ENCODE data around the gene PANK2.
"Not testable (repeated sequence)": the region's sequence is repeated elsewhere in the genome, so short reads cannot be mapped to it uniquely, and the experiment has no call there.

The PANK2 gene

DNA sequence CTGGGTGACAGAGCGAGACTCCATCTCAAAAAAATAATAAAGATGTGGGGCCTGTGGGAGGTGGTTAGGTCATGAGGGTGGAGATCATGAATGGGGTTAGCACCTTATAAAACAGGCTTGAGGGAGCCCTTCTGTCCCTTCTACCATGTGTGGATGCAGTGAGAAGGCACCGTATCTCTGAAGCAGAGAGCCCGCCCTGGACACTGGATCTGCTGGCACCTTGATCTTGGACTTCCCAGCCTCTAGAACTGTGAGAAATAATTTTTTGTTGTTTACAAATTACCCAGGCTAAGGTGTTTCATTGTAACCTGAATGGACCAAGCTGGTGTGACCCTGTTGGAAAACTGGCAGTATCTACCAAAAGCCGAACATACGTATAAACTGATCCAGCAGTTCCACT lies 15.7 kb upstream of the PANK2 start:
- H3K27ac ChIP-seq: no peak overlapping the region
- TF ChIP-seq ZFX (IDR thresholded peaks at IDR 0.05; ENCODE audit: borderline replicate concordance): no peak
- TF ChIP-seq, protein P1, sequence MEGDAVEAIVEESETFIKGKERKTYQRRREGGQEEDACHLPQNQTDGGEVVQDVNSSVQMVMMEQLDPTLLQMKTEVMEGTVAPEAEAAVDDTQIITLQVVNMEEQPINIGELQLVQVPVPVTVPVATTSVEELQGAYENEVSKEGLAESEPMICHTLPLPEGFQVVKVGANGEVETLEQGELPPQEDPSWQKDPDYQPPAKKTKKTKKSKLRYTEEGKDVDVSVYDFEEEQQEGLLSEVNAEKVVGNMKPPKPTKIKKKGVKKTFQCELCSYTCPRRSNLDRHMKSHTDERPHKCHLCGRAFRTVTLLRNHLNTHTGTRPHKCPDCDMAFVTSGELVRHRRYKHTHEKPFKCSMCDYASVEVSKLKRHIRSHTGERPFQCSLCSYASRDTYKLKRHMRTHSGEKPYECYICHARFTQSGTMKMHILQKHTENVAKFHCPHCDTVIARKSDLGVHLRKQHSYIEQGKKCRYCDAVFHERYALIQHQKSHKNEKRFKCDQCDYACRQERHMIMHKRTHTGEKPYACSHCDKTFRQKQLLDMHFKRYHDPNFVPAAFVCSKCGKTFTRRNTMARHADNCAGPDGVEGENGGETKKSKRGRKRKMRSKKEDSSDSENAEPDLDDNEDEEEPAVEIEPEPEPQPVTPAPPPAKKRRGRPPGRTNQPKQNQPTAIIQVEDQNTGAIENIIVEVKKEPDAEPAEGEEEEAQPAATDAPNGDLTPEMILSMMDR (IDR thresholded peaks at IDR 0.05): no peak

DNA sequence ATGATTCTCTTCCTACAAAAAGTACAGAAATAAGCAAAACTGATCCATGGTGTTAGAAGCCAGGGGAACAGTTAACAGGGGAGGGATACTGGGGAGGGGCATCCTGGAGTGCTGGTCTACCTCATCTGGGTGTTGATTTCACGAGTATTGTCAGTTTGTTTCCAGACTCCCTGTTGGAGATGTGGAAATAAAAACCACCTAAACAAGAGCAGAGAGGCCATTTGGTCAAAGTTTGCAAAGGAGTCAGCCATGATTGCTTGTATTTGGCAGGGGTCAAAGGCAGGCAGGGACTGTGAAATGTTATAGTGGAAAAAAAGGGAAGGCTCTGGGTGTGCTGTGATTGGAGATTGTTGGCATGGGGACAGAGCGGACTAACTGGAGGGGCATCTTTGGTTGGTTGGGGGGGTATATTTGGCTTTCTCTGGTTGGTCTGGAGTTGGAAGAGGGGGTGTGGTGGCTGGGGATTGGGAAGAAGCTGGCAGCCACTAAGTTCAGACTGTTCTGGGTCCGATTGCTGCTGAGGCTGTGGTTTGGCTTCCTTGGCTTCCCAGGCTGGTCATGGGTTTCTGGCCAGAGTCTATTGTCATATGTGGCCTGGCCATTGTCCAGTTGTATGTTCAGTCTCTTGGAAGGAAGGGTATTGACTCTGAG lies 14.9 kb upstream of the PANK2 start:
- TF ChIP-seq, protein P1 (IDR thresholded peaks at IDR 0.05): no peak
- TF ChIP-seq ZFX (IDR thresholded peaks at IDR 0.05; ENCODE audit: borderline replicate concordance): no peak

DNA sequence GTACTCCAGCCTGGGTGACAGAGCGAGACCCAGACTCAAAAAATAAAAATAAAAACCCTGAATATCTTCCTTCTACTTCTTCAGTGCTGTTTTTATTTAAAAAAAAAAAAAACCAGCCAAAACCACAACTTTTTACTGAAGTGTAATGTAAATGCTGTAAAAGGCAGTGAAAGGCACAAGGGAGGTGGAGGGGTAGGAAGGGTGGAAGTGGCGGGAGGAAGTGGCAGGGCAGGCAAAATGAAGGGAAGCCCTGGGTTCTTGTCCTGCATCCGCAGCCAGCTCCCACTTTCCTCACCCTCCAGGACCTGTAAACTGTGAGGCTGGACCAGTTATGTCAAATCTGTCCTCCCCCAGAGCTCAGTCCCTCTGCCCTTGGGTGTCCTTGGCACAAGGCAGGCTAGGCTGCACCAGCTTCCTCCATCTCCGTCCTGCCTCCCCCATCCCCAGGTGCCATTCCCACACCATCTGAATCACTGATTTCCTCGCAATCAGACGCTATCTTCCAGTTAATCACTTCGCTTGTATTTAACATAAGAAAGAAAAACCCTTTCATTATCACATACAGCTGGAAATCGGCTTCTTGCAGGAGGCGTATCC lies 13.7 kb upstream of the PANK2 start:
- no peak overlapping the region for H3K27ac ChIP-seq
- TF ChIP-seq, protein P1 (IDR thresholded peaks at IDR 0.05): no peak
- no peak for TF ChIP-seq ZFX (IDR thresholded peaks at IDR 0.05; ENCODE audit: borderline replicate concordance)

More for the DNA sequence above, 14.9 kb upstream of the PANK2 start:
- no peak overlapping the region for H3K27ac ChIP-seq

DNA sequence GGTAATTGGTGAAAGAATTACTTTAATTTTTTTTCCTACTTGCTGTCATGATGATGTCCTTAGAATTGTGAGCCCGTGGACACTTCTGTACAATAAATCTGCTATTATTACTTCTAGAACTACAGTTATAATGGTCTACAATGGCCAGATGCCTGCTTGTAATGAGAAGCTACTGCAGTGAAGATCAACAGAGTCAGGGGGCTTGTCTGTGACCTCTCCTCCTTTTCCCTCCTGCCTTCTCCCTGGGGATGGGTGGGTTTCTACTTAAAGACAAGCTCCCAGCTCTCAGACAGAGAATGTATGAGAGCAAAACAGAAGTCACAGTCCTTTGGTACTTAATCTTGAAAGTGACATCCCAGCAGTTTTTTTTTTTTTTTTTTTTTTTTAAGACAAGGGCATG lies 13.2 kb upstream of the PANK2 start:
- TF ChIP-seq ZFX (IDR thresholded peaks at IDR 0.05; ENCODE audit: borderline replicate concordance): no peak
- TF ChIP-seq, protein P1 (IDR thresholded peaks at IDR 0.05): no peak
- no peak overlapping the region for H3K27ac ChIP-seq

DNA sequence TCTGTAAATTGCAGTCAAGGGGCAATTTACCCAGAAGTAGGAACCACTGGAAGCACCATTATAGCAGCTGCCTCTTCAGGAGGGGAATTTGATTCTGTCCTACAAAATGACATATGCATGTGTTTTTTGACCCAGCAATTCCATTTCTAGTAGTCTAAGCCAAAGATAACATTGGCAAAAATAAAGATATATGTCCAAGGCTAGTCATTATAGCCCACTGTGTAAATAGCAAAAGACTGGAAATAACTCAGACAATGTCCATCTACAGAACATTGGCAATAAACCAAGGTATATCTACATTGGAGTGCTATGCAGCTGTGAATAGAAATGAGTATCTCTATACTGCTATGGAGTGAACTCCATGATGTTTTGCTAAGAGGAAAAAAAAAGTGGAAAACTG lies 12.5 kb upstream of the PANK2 start:
- TF ChIP-seq, protein P1 (IDR thresholded peaks at IDR 0.05): no peak
- TF ChIP-seq ZFX (IDR thresholded peaks at IDR 0.05; ENCODE audit: borderline replicate concordance): no peak
- no peak overlapping the region for H3K27ac ChIP-seq

DNA sequence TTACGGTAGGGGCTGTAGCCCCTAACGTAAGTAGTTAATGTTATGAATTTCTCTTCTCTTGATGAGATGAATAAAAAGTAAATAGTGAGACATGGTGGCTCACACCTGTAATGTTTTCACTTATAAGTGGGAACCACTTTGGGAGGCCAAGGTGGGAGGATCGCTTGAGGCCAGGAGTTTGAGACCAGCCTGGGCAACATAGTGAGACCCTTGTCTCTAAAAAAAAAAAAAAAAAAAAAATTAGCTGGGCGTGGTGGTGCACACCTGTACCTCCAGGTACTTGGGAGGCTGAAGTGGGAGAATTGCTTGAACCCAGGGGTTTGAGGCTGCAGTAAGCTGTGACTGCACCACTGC lies 10.3 kb upstream of the PANK2 start:
- not testable (repeated sequence) for H3K27ac ChIP-seq

DNA sequence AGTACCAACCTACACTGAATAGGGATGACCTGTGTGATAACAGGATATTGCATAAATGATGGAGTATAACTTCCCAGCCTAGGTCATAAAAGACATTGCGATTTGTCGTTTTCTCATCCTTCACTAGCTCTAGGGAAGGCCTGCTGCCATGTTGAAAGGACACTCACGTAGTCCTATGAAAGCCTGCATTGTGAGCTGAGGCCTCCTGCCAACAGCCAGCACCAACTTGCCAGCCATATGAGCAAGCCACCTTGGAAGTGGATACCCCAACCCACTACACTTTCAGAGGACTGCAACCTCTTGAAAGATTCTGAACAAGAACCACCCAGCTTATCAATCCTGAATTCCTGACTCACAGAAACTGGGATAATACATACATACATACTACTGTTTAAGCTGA lies 3.5 kb upstream of the PANK2 start:
- no peak overlapping the region for H3K27ac ChIP-seq
- no peak for TF ChIP-seq ZFX (IDR thresholded peaks at IDR 0.05; ENCODE audit: borderline replicate concordance)
- TF ChIP-seq, protein P1 (IDR thresholded peaks at IDR 0.05): no peak

Measured in 22Rv1 (cell line).